Coronary artery (tissue), 2 donors: Measurements from ENCODE around the gene KLK12.

Source experiments
- DNase-seq: peaks from one replicate; pipeline ENCODE4 v3.0.0-alpha.2; 2017; ENCODE audit warnings: low spot score
- H3K27ac ChIP-seq, 2 donors: fragments of 200-600 bp; sonication (generic); one replicate each; pipeline ENCODE4 v1.5.1; 2016 to 2019
- H3K4me3 ChIP-seq: fragments of 200-600 bp; sonication (generic); 2 replicates; pipeline ENCODE4 v1.5.1; 2016; ENCODE audit warnings: mild to moderate bottlenecking, moderate library complexity
- CTCF ChIP-seq: fragments of 200-600 bp; sonication (generic); IDR thresholded peaks from one replicate; pipeline ENCODE4 v1.5.1; 2019; ENCODE audit warnings: antibody characterized with exemption

KLK12 gene

GRCh38 chr19:51034704-51035103, at the start of gene KLK12:
Gene KLK12 (minus strand): TSS chr19:51035002. CDS start chr19:51034621, 381 bp downstream.
- DNase-seq, result no peak
- TF ChIP-seq CTCF, result no peak
- Histone ChIP-seq H3K4me3 (no peak within 1 kb of the TSS), H3K27ac (no peak within 1 kb of the TSS)

GRCh38 chr19:51084505-51084904, 49.7 kb upstream of the KLK12 start:
- Histone ChIP-seq H3K4me3 (no peak overlapping the region), H3K27ac (no peak overlapping the region)
- no peak for TF ChIP-seq CTCF
- DNase-seq, result no peak

GRCh38 chr19:51083783-51084182, 49.0 kb upstream of the KLK12 start:
- TF ChIP-seq CTCF, result no peak
- DNase-seq, result no peak
- Histone ChIP-seq H3K4me3 (no peak overlapping the region), H3K27ac (no peak overlapping the region)

GRCh38 chr19:51083181-51083580, 48.4 kb upstream of the KLK12 start:
- no peak for TF ChIP-seq CTCF
- H3K27ac ChIP-seq, result no peak overlapping the region

GRCh38 chr19:51082611-51083010, 47.8 kb upstream of the KLK12 start, which contains the start of gene KLK14:
Gene KLK14 (minus strand): TSS chr19:51082887. CDS start chr19:51082614, 273 bp downstream.
- no peak for TF ChIP-seq CTCF
- Histone ChIP-seq H3K27ac (no peak within 1 kb of the TSS), H3K4me3 (no peak within 1 kb of the TSS)
- DNase-seq, result no peak

More at GRCh38 chr19:51083181-51083580, 48.4 kb upstream of the KLK12 start:
- DNase-seq, result no peak
- no peak overlapping the region for H3K4me3 ChIP-seq

- no peak overlapping the region for H3K27ac ChIP-seq
- no peak for TF ChIP-seq CTCF
- no peak for DNase-seq
- no peak overlapping the region for H3K4me3 ChIP-seq
Measured at GRCh38 chr19:51081476-51081875, 46.7 kb upstream of the KLK12 start.

GRCh38 chr19:51079481-51080110, 44.8 kb upstream of the KLK12 start:
- no peak for TF ChIP-seq CTCF
- no peak overlapping the region for H3K27ac ChIP-seq
- no peak overlapping the region for H3K4me3 ChIP-seq
- no peak for DNase-seq
